H1 (cell line): ENCODE data around the gene PALM. TPM values are rescaled to one million over a fixed set of nuclear protein-coding genes. Genes with fewer than 3 reads are reported as not detected.
A peak's percentile ranks its signal among the peaks of the same experiment; 100 is the strongest.

Source experiments
- CTCF ChIA-PET: fragments of 300-600 bp; sonication (Branson Sonifier 250); formaldehyde crosslinking; loops from one replicate; lab custom pipeline; 2021; ENCODE audit not compliant: partially characterized antibody; lab: Charles Lee
- POLR2A ChIA-PET: fragments of 300-600 bp; sonication (Branson Sonifier 250); formaldehyde crosslinking; loops from one replicate; lab custom pipeline; 2021; ENCODE audit warnings: inconsistent platforms; ENCODE audit not compliant: partially characterized antibody; lab: Charles Lee
- DNase-seq, 2 experiments: peaks; one replicate each; pipeline versions ENCODE4 v3.0.0 to v3.0.0-alpha.2; 2010 to 2022; ENCODE audit warnings: low spot score in 2 of 2, low read depth in 1 of 2, mixed read lengths in 1 of 2
- FAIRE-seq: peaks from 2 replicates; lab custom pipeline; 2011; peaks lifted over from hg19 to GRCh38; lab: Jason Lieb, UNC
- H2AFZ ChIP-seq: 2 replicates; pipeline ENCODE4 v1.8.1; 2012; ENCODE audit warnings: low read length, inconsistent platforms
- H2AK5ac ChIP-seq: 2 replicates; pipeline ENCODE4 v1.6.1; 2013; ENCODE audit warnings: low read depth, low read length
- H2BK120ac ChIP-seq: replicated peaks from 2 replicates; pipeline ENCODE3; 2013; ENCODE audit warnings: low read depth, low read length, inconsistent platforms
- H2BK12ac ChIP-seq: 2 replicates; pipeline ENCODE4 v1.6.1; 2013; ENCODE audit warnings: low read depth, low read length
- H2BK15ac ChIP-seq: 2 replicates; pipeline ENCODE4 v1.6.1; 2013; ENCODE audit warnings: low read length
- H2BK20ac ChIP-seq: 2 replicates; pipeline ENCODE4 v1.6.1; 2013; ENCODE audit warnings: low read length
- H2BK5ac ChIP-seq: 2 replicates; pipeline ENCODE4 v1.6.1; 2013; ENCODE audit warnings: low read depth, low read length
- H3K14ac ChIP-seq: 2 replicates; pipeline ENCODE4 v1.6.1; 2013; ENCODE audit warnings: inconsistent platforms; ENCODE audit not compliant: insufficient read length
- H3K18ac ChIP-seq: 2 replicates; pipeline ENCODE4 v1.6.1; 2013; ENCODE audit warnings: low read length; ENCODE audit errors: extremely low read depth
- H3K23ac ChIP-seq: 2 replicates; pipeline ENCODE4 v1.6.1; 2013; ENCODE audit warnings: inconsistent platforms; ENCODE audit not compliant: insufficient read length
- H3K23me2 ChIP-seq: 2 replicates; pipeline ENCODE4 v1.6.1; 2013; ENCODE audit warnings: low read depth, low read length
- H3K27ac ChIP-seq: 2 replicates; pipeline ENCODE4 v1.6.1; 2011; ENCODE audit warnings: low read depth, low read length, inconsistent platforms
- H3K27me3 ChIP-seq, 4 experiments: replicated peaks in 1 of 4; 1 replicate in 1 of 4; 2 replicates in 3 of 4; pipeline versions ENCODE4 v1.6.1 to v1.8.1; 2011 to 2013; ENCODE audit warnings: low read length in 3 of 4, mild to moderate bottlenecking in 3 of 4, inconsistent platforms in 2 of 4, mixed read lengths in 2 of 4, moderate library complexity in 1 of 4; ENCODE audit not compliant: control insufficient read depth in 3 of 4, insufficient read depth in 3 of 4; ENCODE audit errors: extremely low read depth in 1 of 4
- H3K36me3 ChIP-seq, 4 experiments: 2 replicates each; pipeline versions ENCODE4 v1.6.1 to v1.8.1; 2011 to 2013; ENCODE audit warnings: mild to moderate bottlenecking in 4 of 4, low read length in 3 of 4, moderate library complexity in 2 of 4, control low read depth in 1 of 4, inconsistent platforms in 1 of 4; ENCODE audit not compliant: insufficient read depth in 4 of 4, control insufficient read depth in 2 of 4
- H3K4ac ChIP-seq: replicated peaks from 2 replicates; pipeline ENCODE3; 2013; ENCODE audit warnings: low read length, low read depth, mixed read lengths, inconsistent platforms; ENCODE audit not compliant: insufficient read length
- H3K4me1 ChIP-seq, 4 experiments: replicated peaks in 1 of 4; 1 replicate in 1 of 4; 2 replicates in 3 of 4; pipeline versions ENCODE4 v1.6.1 to v1.8.1; 2011 to 2013; ENCODE audit warnings: low read length in 3 of 4, inconsistent platforms in 2 of 4, mixed read lengths in 1 of 4; ENCODE audit not compliant: insufficient read depth in 4 of 4, control insufficient read depth in 3 of 4
- H3K4me2 ChIP-seq, 2 experiments: 2 replicates each; pipeline versions ENCODE4 v1.6.1 to v1.8.1; 2011 to 2013; ENCODE audit warnings: low read depth in 2 of 2, low read length in 2 of 2, control low read depth in 1 of 2, inconsistent platforms in 1 of 2, mild to moderate bottlenecking in 1 of 2; ENCODE audit not compliant: insufficient read depth in 1 of 2
- H3K4me3 ChIP-seq, 4 experiments: fragments of 200-600, 300-600 bp in 1 of 4; sonication (generic), shearing (Covaris generic), sonication (Bioruptor Twin) in 1 of 4; 2 replicates each; pipeline versions ENCODE4 v1.5.1 to v1.8.1; 2011 to 2016; ENCODE audit warnings: low read length in 4 of 4, low read depth in 3 of 4, control low read depth in 2 of 4, inconsistent platforms in 2 of 4, mild to moderate bottlenecking in 2 of 4, mixed read lengths in 1 of 4, moderate library complexity in 1 of 4; ENCODE audit not compliant: insufficient read depth in 2 of 4; ENCODE audit errors: extremely low read depth in 1 of 4
- H3K56ac ChIP-seq: replicated peaks from 2 replicates; pipeline ENCODE3; 2013; ENCODE audit warnings: low read depth, mild to moderate bottlenecking, mixed read lengths, low read length, inconsistent platforms; ENCODE audit not compliant: insufficient read length
- H3K79me1 ChIP-seq: 2 replicates; pipeline ENCODE4 v1.6.1; 2013; ENCODE audit warnings: low read depth, low read length, control low read depth
- H3K79me2 ChIP-seq, 2 experiments: 2 replicates each; pipeline versions ENCODE4 v1.6.1 to v1.8.1; 2012 to 2013; ENCODE audit warnings: low read length in 2 of 2, mild to moderate bottlenecking in 2 of 2, inconsistent platforms in 1 of 2; ENCODE audit not compliant: insufficient read depth in 2 of 2, control insufficient read depth in 1 of 2
- H3K9ac ChIP-seq, 4 experiments: replicated peaks in 1 of 4; 1 replicate in 1 of 4; 2 replicates in 3 of 4; pipeline versions ENCODE4 v1.6.1 to v1.8.1; 2011 to 2013; ENCODE audit warnings: low read depth in 3 of 4, low read length in 3 of 4, control low read depth in 2 of 4, mild to moderate bottlenecking in 2 of 4, moderate library complexity in 2 of 4, inconsistent platforms in 1 of 4; ENCODE audit errors: extremely low read depth in 1 of 4
- H3K9me3 ChIP-seq, 2 experiments: 2 replicates each; pipeline versions ENCODE4 v1.6.1 to v1.8.1; 2012 to 2013; ENCODE audit warnings: mild to moderate bottlenecking in 2 of 2, moderate library complexity in 2 of 2, control low read depth in 1 of 2, inconsistent platforms in 1 of 2, low read depth in 1 of 2, low read length in 1 of 2, mixed read lengths in 1 of 2; ENCODE audit not compliant: insufficient read depth in 2 of 2
- H4K20me1 ChIP-seq, 2 experiments: replicated peaks in 1 of 2; 2 replicates each; pipeline versions ENCODE3 to v1.8.1; 2011 to 2013; ENCODE audit warnings: inconsistent platforms in 2 of 2, low read length in 2 of 2, mild to moderate bottlenecking in 1 of 2; ENCODE audit not compliant: insufficient read depth in 2 of 2, control insufficient read depth in 1 of 2
- H4K5ac ChIP-seq: 2 replicates; pipeline ENCODE4 v1.6.1; 2013; ENCODE audit warnings: low read length, low read depth, mixed read lengths, inconsistent platforms; ENCODE audit not compliant: insufficient read length
- H4K8ac ChIP-seq: 2 replicates; pipeline ENCODE4 v1.8.0; 2013; ENCODE audit warnings: mild to moderate bottlenecking, moderate library complexity, low read length, inconsistent platforms; ENCODE audit not compliant: insufficient read depth; ENCODE audit errors: extremely low read depth
- H4K91ac ChIP-seq: replicated peaks from 2 replicates; pipeline ENCODE3; 2013; ENCODE audit warnings: low read length, mixed read lengths, inconsistent platforms; ENCODE audit not compliant: insufficient read length
- ATF2 ChIP-seq: IDR thresholded peaks from 2 replicates; pipeline ENCODE4 v1.6.1; 2012; ENCODE audit warnings: low read length, inconsistent platforms
- CTBP2 ChIP-seq: IDR thresholded peaks from 2 replicates; pipeline ENCODE4 v1.7.0; 2011; ENCODE audit warnings: borderline replicate concordance, mild to moderate bottlenecking, moderate library complexity, mixed read lengths, low read length; ENCODE audit not compliant: insufficient read depth, insufficient read length
- EZH2 ChIP-seq: fragments of 200-600 bp; sonication (generic); IDR thresholded peaks from 2 replicates; pipeline ENCODE4 v1.7.1; 2012; ENCODE audit warnings: low read depth, mild to moderate bottlenecking, moderate library complexity, low read length, inconsistent platforms; ENCODE audit not compliant: severe bottlenecking
- GABPA ChIP-seq: IDR thresholded peaks from 2 replicates; pipeline ENCODE4 v1.6.1; 2011; ENCODE audit warnings: mild to moderate bottlenecking, low read length, moderate library complexity, borderline replicate concordance; ENCODE audit not compliant: insufficient read depth
- HDAC2 ChIP-seq, 2 experiments: fragments of 300-600 bp in 1 of 2; sonication (generic) in 1 of 2; IDR thresholded peaks; 2 replicates each; pipeline ENCODE4 v1.6.1; 2011 to 2012; ENCODE audit warnings: low read depth in 2 of 2, low read length in 2 of 2, mild to moderate bottlenecking in 2 of 2, moderate library complexity in 2 of 2, borderline replicate concordance in 1 of 2, inconsistent platforms in 1 of 2
- KDM1A ChIP-seq: fragments of 200-600, 300-600 bp; sonication (generic); IDR thresholded peaks from 2 replicates; pipeline ENCODE4 v1.7.1; 2016; ENCODE audit warnings: mild to moderate bottlenecking, low read length, borderline replicate concordance
- POU5F1 ChIP-seq: IDR thresholded peaks from 2 replicates; pipeline ENCODE4 v1.6.1; 2011; ENCODE audit warnings: low read depth, mild to moderate bottlenecking, low read length, moderate library complexity
- RAD21 ChIP-seq, 2 experiments: IDR thresholded peaks in 1 of 2; conservative IDR thresholded peaks in 1 of 2; 2 replicates each; pipeline ENCODE4 v1.6.1; 2011; ENCODE audit warnings: low read depth in 2 of 2, low read length in 2 of 2, improper control_type of control experiment in 1 of 2, inconsistent platforms in 1 of 2, mild to moderate bottlenecking in 1 of 2, moderate library complexity in 1 of 2
- SP1 ChIP-seq: IDR thresholded peaks from 2 replicates; pipeline ENCODE4 v1.6.1; 2011; ENCODE audit warnings: low read depth, low read length
- SRF ChIP-seq: IDR thresholded peaks from 2 replicates; pipeline ENCODE4 v1.6.1; 2011; ENCODE audit warnings: mild to moderate bottlenecking, low read depth, low read length, moderate library complexity
- WGBS, 2 experiments: shearing (Covaris generic) in 1 of 2; methylation state at CpG; one replicate each; pipeline versions ENCODE4 v1.1.6 to v1.1.7; 2013 to 2015; ENCODE audit warnings: low lambda C conversion rate in 2 of 2, mixed read lengths in 2 of 2, inconsistent platforms in 1 of 2, low coverage in 1 of 2, missing lambda C conversion rate in 1 of 2; ENCODE audit not compliant: insufficient replicate concordance in 2 of 2, insufficient coverage in 1 of 2, insufficient read length in 1 of 2; ENCODE audit errors: extremely low coverage in 1 of 2, missing lambda C conversion rate in 1 of 2; 5-methylcytosine and 5-hydroxymethylcytosine counted together
- polyA plus RNA-seq, 7 experiments: library from polyadenylated mRNA; depleted of rRNA in 3 of 7; stranded (reverse) in 5 of 7; unstranded in 2 of 7; fragments of >200 nt in 5 of 7; fragments of 200-250 nt in 2 of 7; gene quantifications; 1 replicate in 5 of 7; 2 replicates in 1 of 7; 4 replicates in 1 of 7; pipeline versions ENCODE4 v1.2.1 to v1.2.3, GENCODE V29; 2011 to 2013; ENCODE audit warnings: missing spikeins in 2 of 7, mixed read lengths in 2 of 7
- total RNA-seq: library from RNA; stranded (reverse); fragmentation: NEBNext Ultra II Directional; extraction: Animal tissue kit (Norgen Biotek cat#: 25700); gene quantifications from 2 replicates; pipeline ENCODE4 v1.2.1, GENCODE V29; 2021

PALM gene
- total and polyA plus RNA-seq, 2 of the 8 experiments (the other 6 are each of a cell fraction or from before 2014, with no cell fraction given), result 5.7 to 16.5 TPM

GRCh38 chr19:771332-771785 is 62.6 kb downstream of the PALM start:
- no peak overlapping the region for H2BK15ac ChIP-seq
- no peak overlapping the region for H2AFZ ChIP-seq
- POLR2A ChIA-PET, result interaction anchor here (0.6 to 3.1 kb wide), 3 partner anchors 28 to 65 kb away, joined by 4 to 12 read pairs (median 8); no protein-coding TSS in a partner anchor
- H2BK20ac ChIP-seq, result no peak overlapping the region
- no peaks in the 10 kb centered on the region for H3K79me2 ChIP-seq
- 76% methylated on average over 6 of the region's 6 CpGs; no CpG with 5 or more reads in 1 of the 2 experiments for WGBS, 2 experiments
- no peaks in the 10 kb centered on the region; the same call in 1 of the 2 replicates for H3K23me2 ChIP-seq
- H3K4me3 ChIP-seq, result no peak overlapping the region
- no peak overlapping the region for H2BK12ac ChIP-seq
- H4K20me1 ChIP-seq, result no peaks in the 10 kb centered on the region
- H3K56ac ChIP-seq, result no peak overlapping the region
- no peak overlapping the region for H3K27ac ChIP-seq
- no peak overlapping the region for H3K14ac ChIP-seq
- no peaks in the 10 kb centered on the region for H3K36me3 ChIP-seq
- no peaks in the 10 kb centered on the region for H3K9me3 ChIP-seq
- H4K5ac ChIP-seq, result no peak overlapping the region
- H3K79me1 ChIP-seq, result no peaks in the 10 kb centered on the region
- H4K8ac ChIP-seq, result no peak overlapping the region
- H3K4me1 ChIP-seq, result no peaks in the 10 kb centered on the region; a peak in 1 of 7 replicates
- H3K4me2 ChIP-seq, result no peak overlapping the region
- H2BK120ac ChIP-seq, result no peak overlapping the region
- no peak overlapping the region for H3K9ac ChIP-seq
- CTCF ChIA-PET, result interaction anchor here (0.8 to 3.1 kb wide), 8 partner anchors 20 to 105 kb away, joined by 3 to 23 read pairs (median 5); no protein-coding TSS in a partner anchor
- H3K27me3 ChIP-seq, result no peaks in the 10 kb centered on the region
- no peak overlapping the region for H3K18ac ChIP-seq
- H3K4ac ChIP-seq, result no peak overlapping the region
- DNase-seq (no peak), FAIRE-seq (no peak)
- H3K23ac ChIP-seq, result no peak overlapping the region
- H2AK5ac ChIP-seq, result no peak overlapping the region
- H4K91ac ChIP-seq, result no peak overlapping the region
- no peak overlapping the region for H2BK5ac ChIP-seq
- TF ChIP-seq EZH2 (no peak), ATF2 (no peak), RAD21 (IDR thresholded peaks at IDR 0.05 in 1 of 2, conservative IDR thresholded peaks at IDR 0.05 in 1 of 2; ENCODE audit: low read depth in 2 of 2, low read length in 2 of 2) (peak; percentile 29 to 35; a peak in 2 of 4 replicates), HDAC2 (IDR thresholded peaks at IDR 0.05; ENCODE audit: borderline replicate concordance in 1 of 2, low read depth in 2 of 2, low read length in 2 of 2) (no peak), SP1 (no peak), CTBP2 (no peak), KDM1A (peak; percentile 76; the same call in 1 of the 2 replicates), POU5F1 (no peak), SRF (no peak), GABPA (no peak)
